ENCODE data around the gene SHROOM1.

DNA sequence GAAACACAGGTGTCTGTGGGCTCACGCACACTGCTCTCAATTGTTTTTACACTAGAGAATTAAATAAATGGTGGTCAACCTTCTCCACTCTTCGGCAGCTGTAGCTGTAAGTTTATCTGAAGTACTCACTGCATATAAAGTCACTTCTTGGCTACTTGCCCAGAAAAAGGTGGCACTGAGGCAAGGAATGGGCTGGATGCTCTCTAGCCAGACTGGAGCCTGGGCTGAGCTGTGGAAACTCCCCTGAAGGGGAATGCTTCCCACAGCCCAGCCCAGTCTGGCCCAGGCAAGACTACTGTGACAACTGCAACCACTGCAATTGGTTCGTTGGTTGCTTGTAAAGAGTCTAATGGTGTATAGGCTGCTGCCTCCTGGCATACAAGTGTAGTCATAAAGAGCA is 47.5 kb upstream of the SHROOM1 start:
- TF ChIP-seq, protein P1, sequence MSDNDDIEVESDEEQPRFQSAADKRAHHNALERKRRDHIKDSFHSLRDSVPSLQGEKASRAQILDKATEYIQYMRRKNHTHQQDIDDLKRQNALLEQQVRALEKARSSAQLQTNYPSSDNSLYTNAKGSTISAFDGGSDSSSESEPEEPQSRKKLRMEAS (IDR thresholded peaks at IDR 0.05): no peak
- TF ChIP-seq TAF1 (IDR thresholded peaks at IDR 0.05; ENCODE audit: low read depth) (no peak), REST (IDR thresholded peaks at IDR 0.05; ENCODE audit: low read depth) (no peak), ZBTB7A (IDR thresholded peaks at IDR 0.05; ENCODE audit: low read depth) (no peak), RAD21 (IDR thresholded peaks at IDR 0.05; ENCODE audit: low read depth) (no peak), YY1 (IDR thresholded peaks at IDR 0.05; ENCODE audit: low read depth) (no peak), EP300 (IDR thresholded peaks at IDR 0.05; ENCODE audit: borderline replicate concordance) (no peak), EGR1 (IDR thresholded peaks at IDR 0.05) (no peak), USF1 (IDR thresholded peaks at IDR 0.05) (no peak)

Data from Ishikawa (cell line).